Mesothelial cell of epicardium (in vitro differentiated cells): Measurements from ENCODE around the gene KRT6C. TPM values are rescaled to one million over a fixed set of nuclear protein-coding genes. Genes with fewer than 3 reads are reported as not detected.

Experiments
- DNase-seq, 2 experiments: peaks; one replicate each; pipeline ENCODE4 v3.0.0; 2021; ENCODE audit warnings: low spot score in 2 of 2; ENCODE audit not compliant: unreplicated experiment in 2 of 2
- H3K27ac Mint-ChIP-seq: 2 replicates; pipeline ENCODE4 v1.8.0; 2021; ENCODE audit warnings: mixed read lengths
- H3K27me3 Mint-ChIP-seq: 2 replicates; pipeline ENCODE4 v1.8.0; 2021; ENCODE audit warnings: low read depth, mixed read lengths
- H3K36me3 Mint-ChIP-seq: 2 replicates; pipeline ENCODE4 v1.8.0; 2021; ENCODE audit warnings: mixed read lengths
- H3K4me1 Mint-ChIP-seq: 2 replicates; pipeline ENCODE4 v1.8.0; 2021; ENCODE audit warnings: mixed read lengths
- H3K4me3 Mint-ChIP-seq: 2 replicates; pipeline ENCODE4 v1.8.0; 2021; ENCODE audit warnings: mild to moderate bottlenecking, moderate library complexity, mixed read lengths
- H3K9me3 Mint-ChIP-seq: 2 replicates; pipeline ENCODE4 v1.8.0; 2021; ENCODE audit warnings: mixed read lengths
- CTCF ChIP-seq: fragments of 200-600 bp; sonication (generic); IDR thresholded peaks from one replicate; pipeline ENCODE4 v1.5.0; 2021; ENCODE audit warnings: antibody characterized with exemption; ENCODE audit not compliant: unreplicated experiment
- total RNA-seq: library from RNA; stranded (reverse); gene quantifications from 3 replicates; pipeline ENCODE4 v1.2.1, GENCODE V29; 2021

KRT6C gene
- total RNA-seq, 1 donor from 2014 or later: not detected

- Mint-ChIP-seq H3K27ac (no peak overlapping the region), H3K36me3 (no peaks in the 10 kb centered on the region), H3K4me3 (no peak overlapping the region), H3K4me1 (peaks cover 17% of the 10 kb centered on the region), H3K27me3 (peaks cover 46% of the 10 kb centered on the region), H3K9me3 (no peaks in the 10 kb centered on the region)
- no peak for TF ChIP-seq CTCF
- DNase-seq: no peak
Measured at GRCh38 chr12:52432559-52433207, 40.9 kb downstream of the KRT6C start.

GRCh38 chr12:52428121-52428520 lies 45.5 kb downstream of the KRT6C start:
- no peak for TF ChIP-seq CTCF
- peaks cover 14% of the 10 kb centered on the region for H3K4me1 Mint-ChIP-seq
- no peak for DNase-seq
- H3K9me3 Mint-ChIP-seq: no peaks in the 10 kb centered on the region
- H3K36me3 Mint-ChIP-seq: no peaks in the 10 kb centered on the region
- H3K27ac Mint-ChIP-seq: no peak overlapping the region
- peaks cover 49% of the 10 kb centered on the region for H3K27me3 Mint-ChIP-seq
- H3K4me3 Mint-ChIP-seq: no peak overlapping the region

DNA sequence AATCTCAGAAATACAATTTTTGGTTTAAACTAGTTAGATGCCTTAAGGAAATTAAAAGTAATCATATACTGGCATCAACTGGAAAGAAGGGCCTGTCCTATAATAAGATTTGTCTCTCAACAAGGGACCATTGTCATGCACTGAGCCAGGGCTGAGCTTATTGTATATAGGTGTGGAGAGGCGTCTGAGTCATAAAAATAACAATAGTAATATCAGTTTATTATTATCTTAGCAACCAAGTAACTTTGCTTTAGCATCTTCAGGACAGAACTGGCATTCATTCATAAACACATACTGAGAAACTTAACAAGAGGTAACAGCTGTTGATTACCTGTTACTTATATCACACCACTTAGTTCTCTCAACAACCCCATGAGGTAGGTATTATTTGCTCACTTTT lies 46.5 kb downstream of the KRT6C start:
- H3K9me3 Mint-ChIP-seq: no peaks in the 10 kb centered on the region
- H3K4me1 Mint-ChIP-seq: peaks cover 19% of the 10 kb centered on the region
- no peak overlapping the region for H3K27ac Mint-ChIP-seq
- DNase-seq: no peak
- no peaks in the 10 kb centered on the region for H3K36me3 Mint-ChIP-seq
- peaks cover 39% of the 10 kb centered on the region for H3K27me3 Mint-ChIP-seq
- H3K4me3 Mint-ChIP-seq: no peak overlapping the region
- TF ChIP-seq CTCF: no peak

GRCh38 chr12:52426034-52426433 lies 47.6 kb downstream of the KRT6C start:
- peaks cover 19% of the 10 kb centered on the region for H3K4me1 Mint-ChIP-seq
- no peaks in the 10 kb centered on the region for H3K9me3 Mint-ChIP-seq
- no peaks in the 10 kb centered on the region for H3K36me3 Mint-ChIP-seq
- no peak for DNase-seq
- no peak for TF ChIP-seq CTCF
- peaks cover 30% of the 10 kb centered on the region for H3K27me3 Mint-ChIP-seq
- no peak overlapping the region for H3K27ac Mint-ChIP-seq
- no peak overlapping the region for H3K4me3 Mint-ChIP-seq

DNA sequence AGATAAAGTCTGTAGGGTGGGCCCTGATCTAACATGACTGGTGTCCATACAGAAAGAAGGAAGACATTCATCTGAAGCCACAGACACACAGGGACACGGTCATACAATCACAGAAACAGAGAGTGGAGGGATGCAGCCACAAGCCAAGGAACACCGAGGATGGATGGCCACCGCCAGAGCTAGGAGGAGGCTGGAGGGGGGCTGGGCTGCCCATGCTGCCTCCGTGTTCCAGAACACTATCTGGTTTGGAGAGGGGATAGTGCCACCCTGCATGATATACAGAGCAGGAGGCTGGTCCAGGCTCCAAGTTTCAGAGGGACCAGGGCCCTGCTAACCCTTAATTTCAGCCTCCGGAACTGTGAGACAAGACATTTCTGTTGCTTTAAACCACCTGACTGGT lies 48.1 kb downstream of the KRT6C start:
- DNase-seq: no peak
- no peak for TF ChIP-seq CTCF
- no peaks in the 10 kb centered on the region for H3K36me3 Mint-ChIP-seq
- peaks cover 24% of the 10 kb centered on the region for H3K27me3 Mint-ChIP-seq
- H3K9me3 Mint-ChIP-seq: no peaks in the 10 kb centered on the region
- H3K4me3 Mint-ChIP-seq: no peak overlapping the region
- H3K27ac Mint-ChIP-seq: no peak overlapping the region
- peaks cover 19% of the 10 kb centered on the region for H3K4me1 Mint-ChIP-seq
